ENCODE data around the gene TTC27. TPM values are rescaled to one million over a fixed set of nuclear protein-coding genes. Genes with fewer than 3 reads are reported as not detected.
"Not testable (repeated sequence)": the region's sequence is repeated elsewhere in the genome, so short reads cannot be mapped to it uniquely, and the experiment has no call there.

The TTC27 gene
- total RNA-seq, 1 donor from 2014 or later, result 28.5 TPM

GRCh38 chr2:32841931-32842898 lies 214.4 kb downstream of the TTC27 start:
- FAIRE-seq (no peak), DNase-seq (ENCODE audit: low spot score in 2 of 2) (no peak)

GRCh38 chr2:32843699-32844098 lies 215.8 kb downstream of the TTC27 start:
- FAIRE-seq, result no peak
- DNase-seq (ENCODE audit: low spot score in 2 of 2), result no peak

- no peak for DNase-seq (ENCODE audit: low spot score in 2 of 2)
- no peak for FAIRE-seq
These were observed 216.4 kb downstream of the TTC27 start for GRCh38 chr2:32844253-32844652.

- not testable (repeated sequence) for FAIRE-seq; DNase-seq (ENCODE audit: low spot score in 2 of 2)
These were observed 218.4 kb downstream of the TTC27 start for GRCh38 chr2:32846274-32846673.

- DNase-seq (ENCODE audit: low spot score in 2 of 2) (no peak), FAIRE-seq (no peak)
These were observed 219.9 kb downstream of the TTC27 start for GRCh38 chr2:32847734-32848133.

GRCh38 chr2:32849456-32850194 lies 221.8 kb downstream of the TTC27 start:
- FAIRE-seq (no peak), DNase-seq (ENCODE audit: low spot score in 2 of 2) (no peak)

GRCh38 chr2:32851777-32852439 lies 224.1 kb downstream of the TTC27 start:
- no peak for FAIRE-seq
- no peak for DNase-seq (ENCODE audit: low spot score in 2 of 2)

GRCh38 chr2:32852856-32853255 lies 225.0 kb downstream of the TTC27 start:
- DNase-seq (ENCODE audit: low spot score in 2 of 2), result no peak
- no peak for FAIRE-seq

GRCh38 chr2:32856891-32857290 lies 229.0 kb downstream of the TTC27 start:
- DNase-seq (ENCODE audit: low spot score in 2 of 2) (no peak), FAIRE-seq (no peak)

GRCh38 chr2:32858713-32859112 lies 230.9 kb downstream of the TTC27 start:
- FAIRE-seq, result no peak

GRCh38 chr2:32860385-32860784 lies 232.5 kb downstream of the TTC27 start:
- no peak for FAIRE-seq
- no peak for DNase-seq (ENCODE audit: low spot score in 2 of 2)

More at GRCh38 chr2:32858713-32859112, 230.9 kb downstream of the TTC27 start:
- no peak for DNase-seq (ENCODE audit: low spot score in 2 of 2)

GRCh38 chr2:32862269-32863055 lies 234.6 kb downstream of the TTC27 start:
- no peak for DNase-seq (ENCODE audit: low spot score in 2 of 2)
- no peak for FAIRE-seq

GRCh38 chr2:32863326-32863725 lies 235.5 kb downstream of the TTC27 start:
- DNase-seq (ENCODE audit: low spot score in 2 of 2), result no peak
- FAIRE-seq, result no peak

- FAIRE-seq, result no peak
- DNase-seq (ENCODE audit: low spot score in 2 of 2), result no peak
These were observed 236.0 kb downstream of the TTC27 start for GRCh38 chr2:32863803-32864202.

GRCh38 chr2:32864334-32865111 lies 236.7 kb downstream of the TTC27 start:
- no peak for FAIRE-seq

GRCh38 chr2:32865399-32866068 lies 237.7 kb downstream of the TTC27 start:
- DNase-seq (ENCODE audit: low spot score in 2 of 2) (no peak), FAIRE-seq (no peak)

More at GRCh38 chr2:32864334-32865111, 236.7 kb downstream of the TTC27 start:
- no peak for DNase-seq (ENCODE audit: low spot score in 2 of 2)

GRCh38 chr2:32866462-32866861 lies 238.6 kb downstream of the TTC27 start:
- not testable (repeated sequence) for DNase-seq (ENCODE audit: low spot score in 2 of 2)
- peak; percentile 30 for FAIRE-seq
